Loucy (cell line): ENCODE measurements around the gene RAB10.
"Not testable (repeated sequence)": the region's sequence is repeated elsewhere in the genome, so short reads cannot be mapped to it uniquely, and the experiment has no call there.

Experiments
- H2AFZ ChIP-seq: fragments of 200-600 bp; sonication (generic); 2 replicates; pipeline ENCODE4 v1.6.0; 2016; ENCODE audit warnings: antibody characterized with exemption, mild to moderate bottlenecking, low read length, moderate library complexity
- H3F3A ChIP-seq: fragments of 200-600 bp; 2 replicates; pipeline ENCODE4 v1.6.0; 2016; ENCODE audit warnings: antibody characterized with exemption, low read depth, mild to moderate bottlenecking
- H3K27me3 ChIP-seq: fragments of 200-600 bp; sonication (generic); 2 replicates; pipeline ENCODE4 v1.6.1; 2014; ENCODE audit warnings: low read length, mild to moderate bottlenecking; ENCODE audit not compliant: insufficient read depth, poor library complexity, severe bottlenecking
- H3K36me3 ChIP-seq: fragments of 200-600 bp; sonication (generic); 2 replicates; pipeline ENCODE4 v1.6.1; 2016; ENCODE audit warnings: low read length; ENCODE audit not compliant: insufficient read depth
- H3K4me1 ChIP-seq: fragments of 200-600 bp; sonication (generic); 2 replicates; pipeline ENCODE4 v1.5.1; 2014; ENCODE audit warnings: low read length, mild to moderate bottlenecking; ENCODE audit not compliant: insufficient read depth, poor library complexity, severe bottlenecking
- H3K4me2 ChIP-seq: fragments of 200-600 bp; sonication (generic); 2 replicates; pipeline ENCODE4 v1.6.0; 2014; ENCODE audit warnings: antibody characterized with exemption, low read length, low read depth, mild to moderate bottlenecking; ENCODE audit not compliant: poor library complexity, severe bottlenecking
- H3K4me3 ChIP-seq: fragments of 200-600 bp; sonication (generic); 2 replicates; pipeline ENCODE4 v1.5.1; 2014; ENCODE audit warnings: low read length, mild to moderate bottlenecking, mixed read lengths; ENCODE audit not compliant: poor library complexity, severe bottlenecking
- H3K79me2 ChIP-seq: fragments of 200-600 bp; sonication (generic); 2 replicates; pipeline ENCODE4 v1.6.1; 2014; ENCODE audit warnings: low read length; ENCODE audit not compliant: insufficient read depth
- H3K9ac ChIP-seq: fragments of 200-600 bp; sonication (generic); 2 replicates; pipeline ENCODE4 v1.6.0; 2014; ENCODE audit warnings: mild to moderate bottlenecking, low read depth, low read length, moderate library complexity; ENCODE audit not compliant: poor library complexity, severe bottlenecking
- H3K9me2 ChIP-seq: fragments of 200-600 bp; sonication (generic); replicated peaks from 2 replicates; pipeline ENCODE4 v1.6.1; 2016; ENCODE audit warnings: low read depth, low read length, mixed read lengths
- H3K9me3 ChIP-seq: fragments of 200-600 bp; sonication (generic); 2 replicates; pipeline ENCODE4 v1.6.1; 2014; ENCODE audit warnings: mild to moderate bottlenecking, antibody characterized with exemption, low read length, low read depth; ENCODE audit not compliant: insufficient read depth
- H4K20me1 ChIP-seq: fragments of 200-600 bp; sonication (generic); 2 replicates; pipeline ENCODE4 v1.6.0; 2014; ENCODE audit warnings: antibody characterized with exemption, low read length, mild to moderate bottlenecking; ENCODE audit not compliant: insufficient read depth, poor library complexity, severe bottlenecking
- CTCF ChIP-seq: fragments of 200-600 bp; sonication (generic); conservative IDR thresholded peaks from 2 replicates; pipeline ENCODE4 v1.5.1; 2014; ENCODE audit warnings: mild to moderate bottlenecking, antibody characterized with exemption, low read length
- EZH2phosphoT487 ChIP-seq: fragments of 200-600 bp; IDR thresholded peaks from 2 replicates; pipeline ENCODE4 v1.6.1; 2018; ENCODE audit warnings: antibody characterized with exemption, mild to moderate bottlenecking, moderate library complexity, borderline replicate concordance

The RAB10 gene

GRCh38 chr2:26078939-26079338, 45.1 kb downstream of the RAB10 start:
- Histone ChIP-seq H3K4me2 (no peak overlapping the region), H3K36me3 (peaks cover 19% of the 10 kb centered on the region), H4K20me1 (peaks cover 28% of the 10 kb centered on the region), H3K9me2 (no peaks in the 10 kb centered on the region), H3K9ac (no peak overlapping the region), H3K27me3 (no peaks in the 10 kb centered on the region), H3K9me3 (peaks cover 10% of the 10 kb centered on the region; the same call in 1 of the 2 replicates), H3K4me3 (no peak overlapping the region), H2AFZ (no peak overlapping the region), H3F3A (no peaks in the 10 kb centered on the region), H3K4me1 (peaks cover 13% of the 10 kb centered on the region), H3K79me2 (peaks cover 95% of the 10 kb centered on the region)
- TF ChIP-seq EZH2phosphoT487 (no peak), CTCF (no peak)

- H3K27me3 ChIP-seq, result no peaks in the 10 kb centered on the region
- H3K9me3 ChIP-seq, result peaks cover 10% of the 10 kb centered on the region; the same call in 1 of the 2 replicates
- no peaks in the 10 kb centered on the region for H3F3A ChIP-seq
- H3K9ac ChIP-seq, result no peak overlapping the region
- H3K36me3 ChIP-seq, result peaks cover 19% of the 10 kb centered on the region
- H3K4me3 ChIP-seq, result no peak overlapping the region
- no peak overlapping the region for H3K4me2 ChIP-seq
- H3K4me1 ChIP-seq, result peaks cover 5% of the 10 kb centered on the region
- H3K79me2 ChIP-seq, result peaks cover 94% of the 10 kb centered on the region
- H2AFZ ChIP-seq, result no peak overlapping the region
- peaks cover 38% of the 10 kb centered on the region for H4K20me1 ChIP-seq
- H3K9me2 ChIP-seq, result no peaks in the 10 kb centered on the region
- TF ChIP-seq EZH2phosphoT487, result no peak
- TF ChIP-seq CTCF, result no peak
Measured at GRCh38 chr2:26080356-26080755, 46.5 kb downstream of the RAB10 start.

GRCh38 chr2:26080925-26081324, 47.0 kb downstream of the RAB10 start:
- not testable (repeated sequence) for H3F3A ChIP-seq, H3K9ac ChIP-seq, H3K9me2 ChIP-seq, H3K4me2 ChIP-seq, H2AFZ ChIP-seq, H3K4me3 ChIP-seq, H3K4me1 ChIP-seq, H3K27me3 ChIP-seq
- Histone ChIP-seq H3K79me2 (peaks cover 89% of the 10 kb centered on the region), H3K36me3 (peaks cover 19% of the 10 kb centered on the region), H4K20me1 (peaks cover 34% of the 10 kb centered on the region), H3K9me3 (peaks cover 10% of the 10 kb centered on the region; the same call in 1 of the 2 replicates)

- Histone ChIP-seq H3K79me2 (peaks cover 89% of the 10 kb centered on the region), H3K9ac (no peak overlapping the region), H3K36me3 (peaks cover 19% of the 10 kb centered on the region), H4K20me1 (peaks cover 40% of the 10 kb centered on the region), H2AFZ (no peak overlapping the region), H3K4me3 (no peak overlapping the region), H3F3A (peaks cover 3% of the 10 kb centered on the region; the same call in 1 of the 2 replicates), H3K27me3 (no peaks in the 10 kb centered on the region), H3K4me2 (no peak overlapping the region), H3K9me3 (peaks cover 10% of the 10 kb centered on the region; the same call in 1 of the 2 replicates), H3K9me2 (no peaks in the 10 kb centered on the region), H3K4me1 (peaks cover 6% of the 10 kb centered on the region)
- no peak for TF ChIP-seq CTCF
Measured at GRCh38 chr2:26081556-26081955, 47.7 kb downstream of the RAB10 start.
